Thyroid gland (tissue), 4 donors: Measurements from ENCODE around the gene SPINDOC. TPM values are rescaled to one million over a fixed set of nuclear protein-coding genes. Genes with fewer than 3 reads are reported as not detected.
A peak's percentile ranks its signal among the peaks of the same experiment; 100 is the strongest.

Experiments
- DNase-seq, 2 donors: peaks; one replicate each; pipeline ENCODE4 v3.0.0-alpha.2; 2019
- H3K27ac ChIP-seq, 3 donors: fragments of 200-600 bp; sonication (generic); 1 replicate in 2 of 3; 2 replicates in 1 of 3; pipeline ENCODE4 v1.5.1; 2016 to 2019; ENCODE audit warnings: mild to moderate bottlenecking in 1 of 3, moderate library complexity in 1 of 3
- H3K27me3 ChIP-seq: fragments of 200-600 bp; sonication (generic); one replicate; pipeline ENCODE4 v1.5.1; 2019
- H3K36me3 ChIP-seq, 2 donors: fragments of 200-600 bp; sonication (generic); one replicate each; pipeline ENCODE4 v1.5.1; 2016 to 2019
- H3K4me1 ChIP-seq, 2 donors: fragments of 200-600 bp; sonication (generic); one replicate each; pipeline ENCODE4 v1.5.1; 2017 to 2019
- H3K4me3 ChIP-seq, 3 donors: fragments of 200-600 bp; sonication (generic); replicated peaks in 1 of 3; 1 replicate in 2 of 3; 2 replicates in 1 of 3; pipeline ENCODE4 v1.5.1; 2016; ENCODE audit warnings: mild to moderate bottlenecking in 1 of 3
- H3K9me3 ChIP-seq: fragments of 200-600 bp; sonication (generic); one replicate; pipeline ENCODE4 v1.5.1; 2017
- POLR2A ChIP-seq, 2 donors: fragments of 450-650 bp; IDR thresholded peaks; one replicate each; pipeline ENCODE4 v1.6.1; 2017; ENCODE audit warnings: antibody characterized with exemption in 2 of 2, mild to moderate bottlenecking in 2 of 2, moderate library complexity in 1 of 2
- WGBS, 2 donors: methylation state at CpG; one replicate each; pipeline ENCODE4 v1.1.5; 2017; 5-methylcytosine and 5-hydroxymethylcytosine counted together
- intact Hi-C: fragments of 100-400 bp; cut with DNase I; formaldehyde crosslinking; loops from one replicate; pipeline ENCODE4 v1.15.1; 2023
- total RNA-seq, 4 donors: library from RNA; depleted of rRNA; stranded (reverse); fragments of >200 nt; gene quantifications; one replicate each; pipeline ENCODE4 v1.2.3, GENCODE V29; 2016
- TF ChIP-seq, protein P1 (sequence below), 6 experiments: fragments of 200-600 bp in 3 of 6; fragments of 450-650 bp in 3 of 6; sonication (generic) in 3 of 6; IDR thresholded peaks; one replicate each; pipeline ENCODE4 v1.5.1; 2016 to 2019; ENCODE audit warnings: antibody characterized with exemption in 6 of 6, mild to moderate bottlenecking in 2 of 6, inconsistent platforms in 1 of 6, moderate library complexity in 1 of 6

Gene SPINDOC, protein sequence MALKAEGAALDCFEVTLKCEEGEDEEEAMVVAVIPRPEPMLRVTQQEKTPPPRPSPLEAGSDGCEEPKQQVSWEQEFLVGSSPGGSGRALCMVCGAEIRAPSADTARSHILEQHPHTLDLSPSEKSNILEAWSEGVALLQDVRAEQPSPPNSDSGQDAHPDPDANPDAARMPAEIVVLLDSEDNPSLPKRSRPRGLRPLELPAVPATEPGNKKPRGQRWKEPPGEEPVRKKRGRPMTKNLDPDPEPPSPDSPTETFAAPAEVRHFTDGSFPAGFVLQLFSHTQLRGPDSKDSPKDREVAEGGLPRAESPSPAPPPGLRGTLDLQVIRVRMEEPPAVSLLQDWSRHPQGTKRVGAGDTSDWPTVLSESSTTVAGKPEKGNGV
- 10 to 100 TPM in 2 of 4 donors, 1 to 10 TPM in 2; 7.4 to 12.6 (median 10.3) TPM for total RNA-seq

DNA sequence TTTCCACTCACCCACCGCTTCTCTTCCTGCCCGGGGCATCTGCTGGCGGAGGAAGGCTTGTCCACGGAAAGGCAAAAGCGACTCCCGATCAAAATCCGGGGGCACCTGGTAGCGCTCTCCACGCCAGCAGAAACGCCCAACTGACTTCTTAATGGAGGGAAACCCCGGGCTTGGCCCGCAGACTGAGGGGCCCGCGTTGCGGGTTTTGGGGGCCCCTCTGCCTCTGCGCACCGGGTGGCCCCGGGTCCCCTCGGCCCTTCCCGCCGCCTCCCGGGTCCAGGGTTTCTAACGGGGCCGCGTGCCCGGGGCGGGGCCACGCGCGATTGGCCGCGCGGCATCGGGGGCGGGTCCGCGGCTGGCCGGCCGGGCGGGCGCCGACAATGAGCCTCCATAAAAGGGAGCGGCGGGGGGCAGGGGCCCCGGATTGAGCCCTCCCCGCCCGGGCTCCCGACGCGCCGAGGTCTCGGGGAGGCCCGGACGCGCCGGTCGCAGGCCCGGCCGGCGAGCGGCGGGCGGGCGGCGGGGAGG is at the start of gene SPINDOC:
TSS of gene SPINDOC (plus strand) at position 422 of the 528 bp plus-strand sequence. CDS start 231 bp downstream, outside the sequence.
- DNase-seq, result peak; percentile 79
- intact Hi-C loops, result loop anchor here (10.0 kb wide), 1 partner anchor 48 kb away; the partner anchor contains the start of gene ZFTA

GRCh38 chr11:63763496-63764339 is 49.5 kb upstream of the SPINDOC start:
- DNase-seq, result peak; percentile 53 to 69
- H3K9me3 ChIP-seq, result no peaks in the 10 kb centered on the region
- H3K36me3 ChIP-seq, result peaks cover 2 to 3% of the 10 kb centered on the region in 2 donors
- no peaks in the 10 kb centered on the region for H3K27me3 ChIP-seq
- peaks cover 23 to 51% of the 10 kb centered on the region in 2 donors for H3K4me1 ChIP-seq
- TF ChIP-seq, protein P1, sequence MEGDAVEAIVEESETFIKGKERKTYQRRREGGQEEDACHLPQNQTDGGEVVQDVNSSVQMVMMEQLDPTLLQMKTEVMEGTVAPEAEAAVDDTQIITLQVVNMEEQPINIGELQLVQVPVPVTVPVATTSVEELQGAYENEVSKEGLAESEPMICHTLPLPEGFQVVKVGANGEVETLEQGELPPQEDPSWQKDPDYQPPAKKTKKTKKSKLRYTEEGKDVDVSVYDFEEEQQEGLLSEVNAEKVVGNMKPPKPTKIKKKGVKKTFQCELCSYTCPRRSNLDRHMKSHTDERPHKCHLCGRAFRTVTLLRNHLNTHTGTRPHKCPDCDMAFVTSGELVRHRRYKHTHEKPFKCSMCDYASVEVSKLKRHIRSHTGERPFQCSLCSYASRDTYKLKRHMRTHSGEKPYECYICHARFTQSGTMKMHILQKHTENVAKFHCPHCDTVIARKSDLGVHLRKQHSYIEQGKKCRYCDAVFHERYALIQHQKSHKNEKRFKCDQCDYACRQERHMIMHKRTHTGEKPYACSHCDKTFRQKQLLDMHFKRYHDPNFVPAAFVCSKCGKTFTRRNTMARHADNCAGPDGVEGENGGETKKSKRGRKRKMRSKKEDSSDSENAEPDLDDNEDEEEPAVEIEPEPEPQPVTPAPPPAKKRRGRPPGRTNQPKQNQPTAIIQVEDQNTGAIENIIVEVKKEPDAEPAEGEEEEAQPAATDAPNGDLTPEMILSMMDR (IDR thresholded peaks at IDR 0.05), result no peak
- TF ChIP-seq POLR2A (IDR thresholded peaks at IDR 0.05), result peak in 1 of 2 donors; percentile 24
- intact Hi-C loops, result loop anchor here (10.0 kb wide), 1 partner anchor 51 kb away; the partner anchor contains the start of gene SPINDOC
- 29 to 34% methylated on average over 39 to 53 of the region's 82 CpGs for WGBS, 2 donors
- peak overlapping the region; percentile 5 to 75 (median 20) for H3K27ac ChIP-seq
- H3K4me3 ChIP-seq, result peak overlapping the region in 2 of 3 donors; percentile 19 to 57

More for the DNA sequence above, at the start of gene SPINDOC:
- Histone ChIP-seq H3K9me3 (no peaks in the 10 kb centered on the region), H3K27me3 (no peaks in the 10 kb centered on the region), H3K4me1 (peaks cover 10 to 13% of the 10 kb centered on the region in 2 donors), H3K36me3 (peaks cover 4 to 5% of the 10 kb centered on the region in 2 donors), H3K4me3 (peak within 1 kb of the TSS; percentile 78 to 92 (median 88)), H3K27ac (peak within 1 kb of the TSS in 2 of 3 donors; percentile 52 to 61)
- TF ChIP-seq, protein P1 (IDR thresholded peaks at IDR 0.05), result no peak
- TF ChIP-seq POLR2A (IDR thresholded peaks at IDR 0.05), result peak in 1 of 2 donors; percentile 72
- 0 to 3% methylated on average over 7 to 10 of the region's 65 CpGs for WGBS, 2 donors

DNA sequence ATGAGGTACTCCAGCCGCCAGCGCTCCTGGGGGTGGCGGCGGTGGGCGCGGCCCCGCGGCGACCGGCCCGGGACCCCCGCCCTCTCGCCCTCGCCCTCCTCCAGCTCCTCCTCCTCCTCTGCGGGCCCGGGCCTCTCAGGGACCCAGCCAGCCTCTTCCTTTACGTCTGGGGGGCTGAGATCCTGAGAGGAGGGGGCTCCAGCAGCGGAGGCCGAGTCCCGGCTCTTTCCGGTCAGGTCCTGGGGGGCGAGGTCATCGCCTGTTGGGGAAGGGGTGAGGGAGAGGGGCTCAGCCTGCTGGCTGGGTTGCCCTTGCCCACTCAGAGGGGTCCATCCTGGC is 48.9 kb upstream of the SPINDOC start:
- Histone ChIP-seq H3K27me3 (no peaks in the 10 kb centered on the region), H3K36me3 (no peaks in the 10 kb centered on the region), H3K27ac (peak overlapping the region; percentile 5 to 75 (median 20)), H3K4me3 (peak overlapping the region in 1 of 3 donors; percentile 57), H3K4me1 (peaks cover 23 to 51% of the 10 kb centered on the region in 2 donors), H3K9me3 (no peaks in the 10 kb centered on the region)
- DNase-seq, result no peak
- intact Hi-C loops, result loop anchor here (10.0 kb wide), 1 partner anchor 50 kb away; the partner anchor contains the start of gene SPINDOC
- TF ChIP-seq, protein P1 (IDR thresholded peaks at IDR 0.05), result no peak
- no peak for TF ChIP-seq POLR2A (IDR thresholded peaks at IDR 0.05)
- 58% methylated on average over 7 of the region's 23 CpGs; no CpG with 5 or more reads in 1 of the 2 donors for WGBS, 2 donors

- intact Hi-C loops, result loop anchor here (5.0 to 10.0 kb wide), 2 partner anchors 50 to 177 kb away; partner anchors contain the start of gene SPINDOC
- peaks cover 30 to 51% of the 10 kb centered on the region in 2 donors for H3K4me1 ChIP-seq
Measured at GRCh38 chr11:63764679-63765647, 48.3 kb upstream of the SPINDOC start.

More at GRCh38 chr11:63764679-63765647, 48.3 kb upstream of the SPINDOC start:
- 40 to 47% methylated on average over 5 to 8 of the region's 30 CpGs for WGBS, 2 donors
- TF ChIP-seq, protein P1 (IDR thresholded peaks at IDR 0.05), result no peak
- TF ChIP-seq POLR2A (IDR thresholded peaks at IDR 0.05), result no peak
- H3K36me3 ChIP-seq, result no peaks in the 10 kb centered on the region
- peak overlapping the region; percentile 5 to 75 (median 14) for H3K27ac ChIP-seq
- H3K9me3 ChIP-seq, result no peaks in the 10 kb centered on the region
- no peaks in the 10 kb centered on the region for H3K27me3 ChIP-seq
- peak; percentile 66 to 71 for DNase-seq
- H3K4me3 ChIP-seq, result no peak overlapping the region
